GM23248 (cell line): ENCODE data around the gene ALDH4A1. TPM values are rescaled to one million over a fixed set of nuclear protein-coding genes. Genes with fewer than 3 reads are reported as not detected.
A peak's percentile ranks its signal among the peaks of the same experiment; 100 is the strongest.

ENCODE experiments used
- DNase-seq: peaks from one replicate; pipeline ENCODE4 v3.0.0-alpha.2; 2015
- H2AFZ ChIP-seq: fragments of 200-600 bp; sonication (generic); 2 replicates; pipeline ENCODE4 v1.6.1; 2016; ENCODE audit warnings: antibody characterized with exemption
- H3F3A ChIP-seq: fragments of 200-600 bp; sonication (generic); 2 replicates; pipeline ENCODE4 v1.6.1; 2016; ENCODE audit warnings: mild to moderate bottlenecking, antibody characterized with exemption, mixed run types; ENCODE audit not compliant: insufficient read depth
- H3K27ac ChIP-seq: fragments of 200-600 bp; sonication (generic); 2 replicates; pipeline ENCODE4 v1.5.1; 2016; ENCODE audit warnings: mild to moderate bottlenecking
- H3K27me3 ChIP-seq: fragments of 200-600 bp; sonication (generic); replicated peaks from 2 replicates; pipeline ENCODE4 v1.6.1; 2016; ENCODE audit warnings: mild to moderate bottlenecking; ENCODE audit not compliant: insufficient read depth
- H3K36me3 ChIP-seq: fragments of 200-600 bp; sonication (generic); 2 replicates; pipeline ENCODE4 v1.6.1; 2016; ENCODE audit warnings: low read depth, mild to moderate bottlenecking
- H3K4me1 ChIP-seq: fragments of 200-600 bp; sonication (generic); 2 replicates; pipeline ENCODE4 v1.6.1; 2016; ENCODE audit warnings: mild to moderate bottlenecking; ENCODE audit not compliant: insufficient read depth
- H3K4me2 ChIP-seq: fragments of 200-600 bp; sonication (generic); one replicate; pipeline ENCODE4 v1.6.1; 2016; ENCODE audit warnings: mild to moderate bottlenecking; ENCODE audit not compliant: unreplicated experiment
- H3K4me3 ChIP-seq: fragments of 200-600 bp; sonication (generic); 2 replicates; pipeline ENCODE4 v1.5.1; 2016; ENCODE audit warnings: mild to moderate bottlenecking
- H3K79me2 ChIP-seq: fragments of 200-600 bp; sonication (generic); 2 replicates; pipeline ENCODE4 v1.6.1; 2016; ENCODE audit warnings: mild to moderate bottlenecking; ENCODE audit not compliant: insufficient read depth
- H3K9ac ChIP-seq: fragments of 200-600 bp; sonication (generic); 2 replicates; pipeline ENCODE4 v1.6.1; 2016; ENCODE audit warnings: mild to moderate bottlenecking
- H3K9me2 ChIP-seq: fragments of 200-600 bp; sonication (generic); 2 replicates; pipeline ENCODE4 v1.6.1; 2016; ENCODE audit warnings: mixed run types, mild to moderate bottlenecking, moderate library complexity; ENCODE audit not compliant: insufficient read depth
- H3K9me3 ChIP-seq: fragments of 200-600 bp; sonication (generic); one replicate; pipeline ENCODE4 v1.6.1; 2017; ENCODE audit warnings: low read depth
- H4K20me1 ChIP-seq: fragments of 200-600 bp; sonication (generic); 2 replicates; pipeline ENCODE4 v1.6.0; 2016; ENCODE audit not compliant: insufficient read depth
- EZH2 ChIP-seq: fragments of 200-600 bp; sonication (generic); IDR thresholded peaks from 2 replicates; pipeline ENCODE4 v1.6.1; 2018; ENCODE audit warnings: antibody characterized with exemption, mild to moderate bottlenecking; ENCODE audit not compliant: insufficient read depth, poor library complexity, severe bottlenecking
- EZH2phosphoT487 ChIP-seq: fragments of 200-600 bp; sonication (generic); IDR thresholded peaks from 2 replicates; pipeline ENCODE4 v1.6.1; 2018; ENCODE audit warnings: antibody characterized with exemption, moderate library complexity, mild to moderate bottlenecking, low read depth; ENCODE audit not compliant: insufficient read depth
- WGBS, 2 experiments: methylation state at CpG; one replicate each; pipeline ENCODE4 v1.1.6; 2015 to 2017; ENCODE audit warnings: low lambda C conversion rate in 2 of 2, low coverage in 1 of 2; ENCODE audit errors: missing lambda C conversion rate in 2 of 2; 5-methylcytosine and 5-hydroxymethylcytosine counted together
- in situ Hi-C: fragments of 300-500 bp; cut with MboI; formaldehyde crosslinking; loops from 2 replicates; pipeline ENCODE4 v1.15.0; 2020
- polyA plus RNA-seq: library from polyadenylated mRNA; unstranded; fragments of >200 nt; fragmentation: Nextera tagmentation; extraction: Ambion mirVana; gene quantifications from 2 replicates; pipeline ENCODE4 v1.2.1, GENCODE V29; 2016
- total RNA-seq: library from RNA; depleted of rRNA; stranded (reverse); fragments of >200 nt; shearing (Covaris generic); gene quantifications from 2 replicates; pipeline ENCODE4 v1.2.3, GENCODE V29; 2014

Gene ALDH4A1
- total and polyA plus RNA-seq, 2 experiments from 2014 or later: 10.9 to 13.3 TPM

DNA sequence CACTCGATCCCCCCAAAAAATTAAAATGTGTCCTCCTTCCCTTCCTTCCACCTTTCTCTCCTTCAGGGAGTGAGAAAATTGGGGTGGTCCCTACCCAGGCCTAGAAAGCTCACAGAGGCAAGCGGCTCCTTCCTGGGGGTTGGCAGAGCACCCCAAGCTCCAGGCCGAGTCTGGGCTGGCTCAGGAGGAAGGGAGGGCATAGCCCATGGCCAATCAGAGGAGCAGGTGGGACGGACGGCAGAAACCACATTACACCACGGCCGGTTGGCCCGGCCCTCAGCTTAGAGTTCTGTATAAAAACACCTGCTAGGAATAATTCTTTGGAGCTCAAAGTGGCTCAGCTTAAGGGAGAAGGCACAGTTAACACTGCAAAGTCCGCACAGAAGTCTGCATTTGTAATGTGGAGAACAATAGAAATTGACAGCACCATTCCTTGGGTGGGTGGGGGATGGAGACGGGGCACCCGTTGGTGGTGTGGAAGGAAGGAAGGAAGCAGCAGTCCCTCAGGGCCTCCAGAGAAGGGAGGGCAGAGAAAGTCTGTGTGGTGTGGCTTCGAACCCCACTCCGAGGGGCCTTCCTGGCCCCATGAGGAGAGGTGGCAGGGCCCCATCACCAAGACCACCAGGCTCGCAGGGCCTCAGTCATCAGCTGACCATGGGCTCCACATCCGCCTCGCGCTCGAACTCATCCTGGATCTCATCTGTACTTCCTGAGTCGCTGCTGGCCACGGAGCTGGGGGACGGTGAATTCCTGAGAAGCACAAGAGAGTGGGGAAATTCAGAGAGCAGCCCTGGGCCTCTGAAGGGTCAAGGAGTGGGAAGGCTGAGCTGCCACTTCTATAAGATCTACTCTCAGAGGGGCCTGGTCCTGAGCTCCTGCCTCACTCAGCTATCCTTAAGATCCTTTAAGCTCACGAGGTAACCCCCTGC is 5.8 kb upstream of the ALDH4A1 start:
- Histone ChIP-seq H3F3A (peaks cover 12% of the 10 kb centered on the region), H4K20me1 (no peaks in the 10 kb centered on the region), H3K9me3 (no peaks in the 10 kb centered on the region), H3K4me2 (no peak overlapping the region), H3K4me3 (no peak overlapping the region), H3K4me1 (peaks cover 9% of the 10 kb centered on the region), H3K36me3 (peaks cover 6% of the 10 kb centered on the region; the same call in 1 of the 2 replicates), H3K9ac (no peak overlapping the region), H2AFZ (no peak overlapping the region), H3K27ac (no peak overlapping the region), H3K79me2 (no peaks in the 10 kb centered on the region), H3K9me2 (no peaks in the 10 kb centered on the region), H3K27me3 (no peaks in the 10 kb centered on the region)
- TF ChIP-seq EZH2 (no peak), EZH2phosphoT487 (no peak)
- WGBS, 2 experiments: 91 to 93% methylated on average over 19 to 22 of the region's 22 CpGs
- no peak for DNase-seq
- in situ Hi-C loops: loop anchor here (10.0 kb wide), 1 partner anchor 167 kb away; no protein-coding TSS in a partner anchor

DNA sequence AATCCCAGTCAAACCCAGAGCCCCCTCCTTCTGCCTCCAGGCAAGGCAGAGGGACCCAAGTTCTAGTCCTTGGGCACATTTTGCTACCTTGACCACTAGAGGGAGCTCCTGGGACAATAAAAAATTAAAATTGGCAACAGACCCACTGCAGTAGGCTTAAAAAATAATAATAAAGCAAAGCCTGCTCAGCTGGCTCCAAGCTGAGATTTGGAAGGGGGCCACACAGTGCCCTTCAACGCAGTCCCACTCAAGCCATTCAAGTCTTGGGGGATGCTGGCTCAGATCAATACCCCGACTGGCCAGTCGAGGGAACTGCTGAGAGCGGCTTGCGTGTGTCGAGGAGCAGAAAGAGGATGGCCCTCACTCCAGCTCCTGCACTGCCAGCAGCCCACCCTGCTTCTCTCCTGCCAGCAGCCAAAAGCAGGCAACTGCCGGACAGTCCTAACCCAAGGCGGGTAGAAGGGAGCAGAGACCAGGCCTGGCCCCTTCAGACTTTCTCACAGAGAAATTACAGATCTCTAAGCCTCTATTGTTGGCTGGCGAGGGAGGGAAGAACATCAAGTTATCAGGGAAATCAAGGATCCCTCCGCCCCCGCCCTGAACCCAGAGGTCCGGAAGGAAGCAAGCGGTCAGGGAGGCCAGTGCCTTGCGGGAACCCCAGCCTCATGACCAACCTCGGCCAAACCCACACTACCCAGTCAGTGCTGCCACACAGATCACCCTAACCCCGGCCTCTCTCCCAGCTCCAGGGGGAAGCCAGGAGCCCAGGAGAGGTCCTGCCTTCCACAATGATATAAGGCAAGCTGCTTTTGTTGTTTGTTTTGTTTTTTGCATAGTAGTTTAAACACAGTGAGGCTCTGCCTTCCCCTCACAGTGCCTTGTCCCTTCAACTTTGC is 4.9 kb upstream of the ALDH4A1 start:
- in situ Hi-C loops: loop anchor here (10.0 kb wide), 1 partner anchor 168 kb away; no protein-coding TSS in a partner anchor
- peak; percentile 71 for DNase-seq
- TF ChIP-seq EZH2phosphoT487: no peak
- TF ChIP-seq EZH2: no peak

DNA sequence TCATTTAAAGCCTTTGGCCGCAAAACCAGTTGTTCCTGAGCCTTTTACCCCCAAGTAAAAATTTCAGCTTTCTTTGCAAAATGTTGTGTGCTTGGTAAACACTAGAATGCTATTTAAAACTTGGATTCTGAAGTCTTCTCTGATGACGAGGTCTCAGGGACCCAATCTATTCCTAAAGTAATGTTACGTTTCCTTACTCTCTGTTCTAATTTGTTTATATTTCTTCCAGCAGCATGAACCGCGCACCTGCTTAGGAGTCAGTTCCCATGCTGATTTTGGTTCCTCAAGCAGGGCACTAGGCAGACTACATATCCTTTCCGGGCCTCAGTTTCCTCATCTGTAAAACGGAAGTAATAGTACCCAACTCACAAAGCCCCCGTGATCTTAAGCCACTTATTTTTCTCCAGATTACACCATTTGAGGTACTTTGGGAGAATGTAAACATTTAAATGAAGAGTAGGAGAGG is 969 bp upstream of the ALDH4A1 start:
- Histone ChIP-seq H3K36me3 (no peaks in the 10 kb centered on the region), H3K4me1 (peaks cover 10% of the 10 kb centered on the region), H3K27ac (peak overlapping the region; percentile 83), H3K9ac (peak overlapping the region; percentile 91), H3K4me3 (peak overlapping the region; percentile 86), H3K9me3 (no peaks in the 10 kb centered on the region), H4K20me1 (no peaks in the 10 kb centered on the region), H3F3A (peaks cover 15% of the 10 kb centered on the region), H3K9me2 (no peaks in the 10 kb centered on the region), H3K79me2 (no peaks in the 10 kb centered on the region), H3K4me2 (peak overlapping the region; percentile 79), H2AFZ (peak overlapping the region; percentile 91), H3K27me3 (no peaks in the 10 kb centered on the region)
- DNase-seq: no peak
- WGBS, 2 experiments: 59 to 60% methylated on average over 8 of the region's 8 CpGs
- TF ChIP-seq EZH2phosphoT487 (no peak), EZH2 (no peak)
- in situ Hi-C loops: loop anchor here (10.0 kb wide), 1 partner anchor 171 kb away; no protein-coding TSS in a partner anchor

More for the DNA sequence above, 4.9 kb upstream of the ALDH4A1 start:
- H3K9me3 ChIP-seq: no peaks in the 10 kb centered on the region
- H4K20me1 ChIP-seq: no peaks in the 10 kb centered on the region
- H3F3A ChIP-seq: peaks cover 15% of the 10 kb centered on the region
- no peak overlapping the region for H2AFZ ChIP-seq
- H3K27ac ChIP-seq: no peak overlapping the region
- peaks cover 6% of the 10 kb centered on the region; the same call in 1 of the 2 replicates for H3K36me3 ChIP-seq
- H3K4me3 ChIP-seq: no peak overlapping the region
- no peaks in the 10 kb centered on the region for H3K9me2 ChIP-seq
- H3K79me2 ChIP-seq: no peaks in the 10 kb centered on the region
- WGBS, 2 experiments: 24 to 27% methylated on average over 15 to 16 of the region's 16 CpGs
- no peaks in the 10 kb centered on the region for H3K27me3 ChIP-seq
- H3K4me1 ChIP-seq: peaks cover 6% of the 10 kb centered on the region
- H3K9ac ChIP-seq: no peak overlapping the region
- H3K4me2 ChIP-seq: no peak overlapping the region
